Panc1 (cell line): Measurements from ENCODE around the gene CAPN15. TPM values are rescaled to one million over a fixed set of nuclear protein-coding genes. Genes with fewer than 3 reads are reported as not detected.

ENCODE experiments used
- ATAC-seq: fragments of 200-7000 bp; cut with Tn5 transposase; 2 replicates; pipeline ENCODE4 v1.9.1; 2020; ENCODE audit warnings: mild to moderate bottlenecking, moderate library complexity
- BruUV-seq: library from RNA; stranded (reverse); fragments of 400-500 nt; replicated peaks from 2 replicates; lab custom pipeline; 2021; lab: Mats Ljungman, UMichigan
- CTCF ChIA-PET: fragments of 300-600 bp; sonication (Branson Sonifier 250); formaldehyde crosslinking; loops from one replicate; lab custom pipeline; 2022; ENCODE audit warnings: antibody characterized with exemption; lab: Charles Lee
- POLR2A ChIA-PET: fragments of 300-600 bp; sonication (Branson Sonifier 250); formaldehyde crosslinking; loops from one replicate; lab custom pipeline; 2022; ENCODE audit warnings: antibody characterized with exemption; lab: Charles Lee
- DNase-seq: peaks from one replicate; pipeline ENCODE4 v3.0.0-alpha.2; 2010; ENCODE audit warnings: low read depth, low spot score
- H3K27ac ChIP-seq: 2 replicates; pipeline ENCODE4 v1.5.1; 2011; ENCODE audit warnings: mild to moderate bottlenecking, low read length, inconsistent platforms
- H3K27me3 ChIP-seq: fragments of 200-500 bp; sonication (Bioruptor generic); 2 replicates; pipeline ENCODE4 v1.6.0; 2014; ENCODE audit warnings: low read length, inconsistent platforms; ENCODE audit not compliant: control insufficient read depth, insufficient read depth
- H3K36me3 ChIP-seq: fragments of 200-500 bp; sonication (Bioruptor generic); 2 replicates; pipeline ENCODE4 v1.5.1; 2014; ENCODE audit warnings: inconsistent platforms, mild to moderate bottlenecking, low read length, moderate library complexity; ENCODE audit not compliant: control insufficient read depth, insufficient read depth
- H3K4me1 ChIP-seq: 2 replicates; pipeline ENCODE4 v1.5.1; 2011; ENCODE audit warnings: inconsistent platforms, mild to moderate bottlenecking, low read length, moderate library complexity; ENCODE audit not compliant: control insufficient read depth, insufficient read depth
- H3K4me3 ChIP-seq, 2 experiments: 2 replicates each; pipeline ENCODE4 v1.5.1; 2011 to 2012; ENCODE audit warnings: low read depth in 2 of 2, low read length in 2 of 2, mild to moderate bottlenecking in 2 of 2, inconsistent platforms in 1 of 2, moderate library complexity in 1 of 2
- H3K9me3 ChIP-seq: fragments of 200-500 bp; sonication (Bioruptor generic); 2 replicates; pipeline ENCODE4 v1.5.1; 2014; ENCODE audit warnings: low read depth, mild to moderate bottlenecking, inconsistent platforms, low read length, moderate library complexity; ENCODE audit not compliant: control insufficient read depth, insufficient read depth
- CTCF ChIP-seq: fragments of 450-650 bp; IDR thresholded peaks from 2 replicates; pipeline ENCODE4 v1.5.1; 2017; ENCODE audit warnings: mild to moderate bottlenecking
- POLR2AphosphoS5 ChIP-seq: IDR thresholded peaks from 2 replicates; pipeline ENCODE4 v1.6.1; 2012; ENCODE audit warnings: mild to moderate bottlenecking, low read depth, low read length, moderate library complexity
- REST ChIP-seq, 2 experiments: IDR thresholded peaks; 2 replicates each; pipeline ENCODE4 v1.6.1; 2011 to 2012; ENCODE audit warnings: low read depth in 2 of 2, control low read depth in 1 of 2, low read length in 1 of 2, mild to moderate bottlenecking in 1 of 2, moderate library complexity in 1 of 2; ENCODE audit not compliant: insufficient read depth in 1 of 2
- SIN3A ChIP-seq: IDR thresholded peaks from 2 replicates; pipeline ENCODE4 v1.6.1; 2012; ENCODE audit warnings: low read depth, mild to moderate bottlenecking, low read length, moderate library complexity, borderline replicate concordance; ENCODE audit not compliant: insufficient read depth
- TCF7L2 ChIP-seq: IDR thresholded peaks from 2 replicates; pipeline ENCODE4 v1.6.1; 2011; ENCODE audit warnings: mild to moderate bottlenecking, low read depth, low read length, inconsistent platforms
- in situ Hi-C: cut with HindIII; loops from 2 replicates; pipeline ENCODE4 v1.10.0; 2016; ENCODE audit warnings: low sequenced_read_pairs, low pct_unique_long_range_greater_than_20kb
- intact Hi-C: fragments of 100-400 bp; cut with micrococcal nuclease; formaldehyde crosslinking; loops from one replicate; pipeline ENCODE4 v1.10.0; 2022; ENCODE audit not compliant: unreplicated experiment
- total RNA-seq: library from RNA; stranded (reverse); gene quantifications from one replicate; pipeline ENCODE4 v1.2.1, GENCODE V29; 2021; ENCODE audit not compliant: unreplicated experiment

CAPN15 gene
- total RNA-seq, 1 experiment from 2014 or later: 78.5 TPM

- no peak for DNase-seq
- Histone ChIP-seq H3K36me3 (no peaks in the 10 kb centered on the region), H3K27ac (peak overlapping the region; percentile 54), H3K4me3 (no peak overlapping the region), H3K4me1 (peaks cover 38% of the 10 kb centered on the region), H3K27me3 (no peaks in the 10 kb centered on the region), H3K9me3 (no peaks in the 10 kb centered on the region)
- intact Hi-C loops (no loop called here), in situ Hi-C loops (no loop called here)
- peak; percentile 43 for ATAC-seq
- ChIA-PET POLR2A (no interaction called here), CTCF (no interaction called here)
- BruUV-seq: no TSS peak
- TF ChIP-seq TCF7L2 (no peak), POLR2AphosphoS5 (no peak), CTCF (no peak), REST (IDR thresholded peaks at IDR 0.05; ENCODE audit: insufficient read depth in 1 of 2, low read depth in 2 of 2, low read length in 1 of 2) (no peak), SIN3A (no peak)
These were observed 6.0 kb downstream of the CAPN15 start for GRCh38 chr16:533391-534123.

GRCh38 chr16:534135-534534 is 6.6 kb downstream of the CAPN15 start:
- Histone ChIP-seq H3K9me3 (no peaks in the 10 kb centered on the region), H3K27me3 (no peaks in the 10 kb centered on the region), H3K4me1 (peaks cover 37% of the 10 kb centered on the region), H3K4me3 (no peak overlapping the region), H3K27ac (no peak overlapping the region), H3K36me3 (no peaks in the 10 kb centered on the region)
- in situ Hi-C loops (no loop called here), intact Hi-C loops (no loop called here)
- no peak for TF ChIP-seq POLR2AphosphoS5
- TF ChIP-seq SIN3A: no peak
- TF ChIP-seq TCF7L2: no peak
- TF ChIP-seq REST (IDR thresholded peaks at IDR 0.05; ENCODE audit: insufficient read depth in 1 of 2, low read depth in 2 of 2, low read length in 1 of 2): no peak
- no peak for TF ChIP-seq CTCF
- ChIA-PET CTCF (no interaction called here), POLR2A (no interaction called here)
- no peak for ATAC-seq
- no TSS peak for BruUV-seq
- no peak for DNase-seq
